Gastrocnemius medialis (tissue), 4 donors: ENCODE measurements around the gene UCP3. TPM values are rescaled to one million over a fixed set of nuclear protein-coding genes. Genes with fewer than 3 reads are reported as not detected.

Experiments used
- ATAC-seq, 2 donors: fragments of 150-250 bp; one replicate each; pipeline ENCODE4 v1.9.1; 2016
- DNase-seq, 2 donors: peaks; one replicate each; pipeline ENCODE4 v3.0.0-alpha.2; 2019
- H3K27ac ChIP-seq, 4 donors: fragments of 200-600 bp; sonication (generic); 1 replicate in 1 of 4; 2 replicates in 3 of 4; pipeline ENCODE4 v1.5.1; 2016 to 2018; ENCODE audit warnings: mild to moderate bottlenecking in 2 of 4, moderate library complexity in 1 of 4
- H3K27me3 ChIP-seq, 3 donors: fragments of 200-600 bp; sonication (generic) in 2 of 3; 1 replicate in 1 of 3; 2 replicates in 2 of 3; pipeline versions ENCODE4 v1.5.1 to v1.6.0; 2016 to 2019; ENCODE audit warnings: mild to moderate bottlenecking in 1 of 3, moderate library complexity in 1 of 3
- H3K36me3 ChIP-seq, 2 donors: fragments of 200-600 bp; sonication (generic) in 1 of 2; one replicate each; pipeline ENCODE4 v1.5.1; 2017 to 2018
- H3K4me1 ChIP-seq, 2 donors: fragments of 200-600 bp; sonication (generic) in 1 of 2; one replicate each; pipeline ENCODE4 v1.5.1; 2016 to 2017; ENCODE audit warnings: mild to moderate bottlenecking in 2 of 2
- H3K4me3 ChIP-seq, 4 donors: fragments of 200-600 bp; sonication (generic) in 3 of 4; 1 replicate in 1 of 4; 2 replicates in 3 of 4; pipeline ENCODE4 v1.5.1; 2016 to 2019; ENCODE audit warnings: mild to moderate bottlenecking in 2 of 4
- H3K9me3 ChIP-seq, 3 donors: fragments of 200-600 bp; sonication (generic) in 2 of 3; 1 replicate in 1 of 3; 2 replicates in 2 of 3; pipeline ENCODE4 v1.5.1; 2016 to 2019
- CTCF ChIP-seq, 5 experiments: fragments of 450-650 bp in 3 of 5; fragments of 200-600 bp in 2 of 5; sonication (generic) in 2 of 5; IDR thresholded peaks in 4 of 5; conservative IDR thresholded peaks in 1 of 5; 1 replicate in 4 of 5; 2 replicates in 1 of 5; pipeline ENCODE4 v1.5.1; 2016 to 2019; ENCODE audit warnings: antibody characterized with exemption in 5 of 5, mild to moderate bottlenecking in 3 of 5, moderate library complexity in 3 of 5
- POLR2A ChIP-seq, 2 donors: fragments of 450-650 bp; IDR thresholded peaks; one replicate each; pipeline ENCODE4 v1.6.1; 2017; ENCODE audit warnings: antibody characterized with exemption in 2 of 2, mild to moderate bottlenecking in 2 of 2, moderate library complexity in 2 of 2
- in situ Hi-C, 4 donors: fragments of 200-750 bp; cut with MboI; loops; one replicate each; pipeline versions ENCODE4 v1.15.0 to v1.8.0; 2017; ENCODE audit warnings: low sequenced_read_pairs in 4 of 4
- intact Hi-C: fragments of 100-400 bp; cut with DNase I; formaldehyde crosslinking; loops from one replicate; pipeline ENCODE4 v1.15.1; 2023; ENCODE audit warnings: low total_unique reads
- total RNA-seq, 4 donors: library from RNA; depleted of rRNA; stranded (reverse); fragments of >200 nt; gene quantifications; one replicate each; pipeline versions ENCODE4 v1.1.0 to v1.2.3, GENCODE V29; 2016

Gene UCP3
- total RNA-seq, 4 donors from 2014 or later = 489 to 938 (median 679) TPM

GRCh38 chr11:73975479-73975757 is 33.5 kb downstream of the UCP3 start:
- H3K4me3 ChIP-seq = no peak overlapping the region
- H3K27me3 ChIP-seq = no peaks in the 10 kb centered on the region
- DNase-seq = no peak
- intact Hi-C loops (no loop called here), in situ Hi-C loops (no loop called here)
- no peak overlapping the region for H3K27ac ChIP-seq
- H3K36me3 ChIP-seq = peaks cover 0 to 58% of the 10 kb centered on the region in 2 donors
- TF ChIP-seq POLR2A (IDR thresholded peaks at IDR 0.05) (no peak), CTCF (IDR thresholded peaks at IDR 0.05 in 4 of 5, conservative IDR thresholded peaks at IDR 0.05 in 1 of 5) (no peak)
- peaks cover 0 to 5% of the 10 kb centered on the region in 2 donors for H3K4me1 ChIP-seq
- no peaks in the 10 kb centered on the region for H3K9me3 ChIP-seq
- ATAC-seq = no peak

GRCh38 chr11:73974604-73975478 is 34.0 kb downstream of the UCP3 start:
- in situ Hi-C loops = loop anchor here in 1 of 4 donors (5.0 kb wide), 1 partner anchor 112 kb away; no protein-coding TSS in a partner anchor
- DNase-seq (no peak), ATAC-seq (no peak)
- no peak for TF ChIP-seq CTCF (IDR thresholded peaks at IDR 0.05 in 4 of 5, conservative IDR thresholded peaks at IDR 0.05 in 1 of 5)
- TF ChIP-seq POLR2A (IDR thresholded peaks at IDR 0.05) = no peak
- Histone ChIP-seq H3K27me3 (no peaks in the 10 kb centered on the region), H3K27ac (no peak overlapping the region), H3K9me3 (no peaks in the 10 kb centered on the region), H3K4me1 (no peaks in the 10 kb centered on the region), H3K4me3 (no peak overlapping the region), H3K36me3 (peaks cover 0 to 56% of the 10 kb centered on the region in 2 donors)
- intact Hi-C loops = no loop called here

- no peak for ATAC-seq
- no peaks in the 10 kb centered on the region for H3K9me3 ChIP-seq
- peak overlapping the region in 1 of 4 donors; percentile 14 for H3K27ac ChIP-seq
- no peaks in the 10 kb centered on the region for H3K4me1 ChIP-seq
- TF ChIP-seq POLR2A (IDR thresholded peaks at IDR 0.05) (no peak), CTCF (IDR thresholded peaks at IDR 0.05 in 4 of 5, conservative IDR thresholded peaks at IDR 0.05 in 1 of 5) (no peak)
- no peaks in the 10 kb centered on the region for H3K27me3 ChIP-seq
- peaks cover 0 to 37% of the 10 kb centered on the region in 2 donors for H3K36me3 ChIP-seq
- no peak overlapping the region for H3K4me3 ChIP-seq
- intact Hi-C loops (no loop called here), in situ Hi-C loops (loop anchor here in 1 of 4 donors (5.0 kb wide), 1 partner anchor 114 kb away; no protein-coding TSS in a partner anchor)
- DNase-seq = no peak
These were observed 36.0 kb downstream of the UCP3 start for GRCh38 chr11:73972620-73973449.

GRCh38 chr11:73972187-73972586 is 36.7 kb downstream of the UCP3 start:
- Histone ChIP-seq H3K27me3 (no peaks in the 10 kb centered on the region), H3K36me3 (peaks cover 0 to 30% of the 10 kb centered on the region in 2 donors), H3K4me3 (no peak overlapping the region), H3K27ac (no peak overlapping the region), H3K4me1 (no peaks in the 10 kb centered on the region), H3K9me3 (no peaks in the 10 kb centered on the region)
- intact Hi-C loops (no loop called here), in situ Hi-C loops (loop anchor here in 1 of 4 donors (5.0 kb wide), 1 partner anchor 115 kb away; no protein-coding TSS in a partner anchor)
- DNase-seq (no peak), ATAC-seq (no peak)
- no peak for TF ChIP-seq POLR2A (IDR thresholded peaks at IDR 0.05)
- no peak for TF ChIP-seq CTCF (IDR thresholded peaks at IDR 0.05 in 4 of 5, conservative IDR thresholded peaks at IDR 0.05 in 1 of 5)
